Stimulated activated CD8-positive, alpha-beta memory T cell treated with anti-CD3 and anti-CD28 coated beads, Interleukin-4, amount 100 ng/mL, for 1 hour (primary cell): Measurements from ENCODE around the gene PRRX2.

Source experiments
- DNase-seq, 2 donors: peaks; one replicate each; pipeline ENCODE4 v3.0.0-alpha.2; 2020; ENCODE audit warnings: low read depth in 2 of 2, low spot score in 1 of 2

PRRX2 gene

DNA sequence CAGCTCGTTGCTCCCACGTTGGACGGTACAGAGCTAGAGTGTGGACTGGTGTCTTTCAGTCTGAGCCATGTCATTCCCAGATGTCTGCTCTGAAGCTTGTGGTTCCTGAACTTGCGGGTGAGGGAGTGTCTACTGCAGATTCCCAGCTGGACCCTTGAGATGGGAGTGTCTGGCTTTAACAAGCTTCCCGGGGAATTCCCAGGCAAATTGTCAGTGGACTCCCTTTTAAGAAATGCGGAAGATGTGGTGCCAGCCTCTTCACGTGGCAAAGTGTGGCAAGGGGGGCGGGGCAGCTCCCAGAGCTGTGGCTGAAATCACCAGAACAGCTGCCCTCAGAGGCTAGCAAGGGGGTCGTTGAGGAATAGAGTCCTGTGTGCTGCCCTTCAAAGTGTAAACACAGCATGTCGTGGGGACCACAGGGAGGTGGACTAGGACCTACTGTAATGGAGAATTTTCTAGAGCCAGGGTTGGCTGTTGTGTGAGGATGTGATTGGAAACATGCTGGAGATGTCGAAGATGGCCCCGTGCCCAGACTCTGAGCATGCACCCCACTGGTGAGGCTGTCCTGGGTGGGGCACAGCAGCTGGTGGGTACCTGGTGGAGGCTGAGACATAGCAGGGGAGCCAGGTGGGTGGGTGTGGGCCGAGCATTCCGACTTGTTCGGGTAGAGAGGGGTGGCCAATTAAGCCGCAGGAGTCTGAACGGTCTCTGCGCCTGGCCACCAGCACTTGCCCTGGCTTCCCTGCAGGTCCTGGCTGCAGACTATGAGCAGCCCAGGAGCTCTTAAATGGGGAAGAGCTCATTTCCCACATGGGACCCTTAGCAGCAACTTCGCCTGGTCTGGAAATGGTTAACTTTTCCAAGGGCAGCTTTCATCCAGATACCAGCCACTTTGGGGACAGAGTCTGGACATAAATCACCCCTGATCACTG, 37.4 kb downstream of the PRRX2 start:
- no peak for DNase-seq

DNA sequence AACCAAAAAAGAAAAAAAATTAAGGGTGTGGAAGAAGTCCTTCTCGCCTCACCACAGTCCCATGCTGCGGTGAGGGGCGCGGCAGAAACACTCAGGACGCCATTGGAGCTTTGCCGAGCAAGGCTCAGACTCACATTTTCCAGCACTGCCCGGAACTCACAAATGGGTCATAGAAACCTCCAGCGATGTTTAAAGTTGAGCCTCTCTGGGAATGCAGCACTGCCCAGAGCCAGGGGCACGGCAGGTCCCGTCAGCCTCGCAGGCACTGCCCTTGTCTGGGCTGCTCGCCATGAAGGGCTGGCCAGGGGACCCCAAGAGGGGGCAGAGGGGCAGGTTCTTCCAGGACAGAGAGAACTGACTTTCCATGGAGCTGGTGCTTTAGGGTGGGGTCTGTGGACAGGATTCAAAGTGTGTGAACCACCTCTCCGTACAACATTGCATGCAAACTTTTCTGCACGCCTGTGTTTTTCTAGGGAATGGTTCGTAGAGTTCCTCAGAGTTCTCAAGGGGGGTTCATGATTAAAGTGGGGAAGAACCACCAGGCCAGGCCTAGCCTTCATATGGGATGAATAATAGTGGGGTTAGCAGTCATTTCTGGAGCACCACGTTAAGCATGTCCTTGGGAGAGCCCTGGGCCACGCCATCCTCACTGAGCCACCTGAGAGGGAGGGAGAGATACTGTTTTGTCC, 38.4 kb downstream of the PRRX2 start:
- DNase-seq: no peak

- no peak for DNase-seq
These were observed 39.4 kb downstream of the PRRX2 start for GRCh38 chr9:129704807-129705206.

GRCh38 chr9:129708793-129709192, 43.3 kb downstream of the PRRX2 start:
- no peak for DNase-seq

DNA sequence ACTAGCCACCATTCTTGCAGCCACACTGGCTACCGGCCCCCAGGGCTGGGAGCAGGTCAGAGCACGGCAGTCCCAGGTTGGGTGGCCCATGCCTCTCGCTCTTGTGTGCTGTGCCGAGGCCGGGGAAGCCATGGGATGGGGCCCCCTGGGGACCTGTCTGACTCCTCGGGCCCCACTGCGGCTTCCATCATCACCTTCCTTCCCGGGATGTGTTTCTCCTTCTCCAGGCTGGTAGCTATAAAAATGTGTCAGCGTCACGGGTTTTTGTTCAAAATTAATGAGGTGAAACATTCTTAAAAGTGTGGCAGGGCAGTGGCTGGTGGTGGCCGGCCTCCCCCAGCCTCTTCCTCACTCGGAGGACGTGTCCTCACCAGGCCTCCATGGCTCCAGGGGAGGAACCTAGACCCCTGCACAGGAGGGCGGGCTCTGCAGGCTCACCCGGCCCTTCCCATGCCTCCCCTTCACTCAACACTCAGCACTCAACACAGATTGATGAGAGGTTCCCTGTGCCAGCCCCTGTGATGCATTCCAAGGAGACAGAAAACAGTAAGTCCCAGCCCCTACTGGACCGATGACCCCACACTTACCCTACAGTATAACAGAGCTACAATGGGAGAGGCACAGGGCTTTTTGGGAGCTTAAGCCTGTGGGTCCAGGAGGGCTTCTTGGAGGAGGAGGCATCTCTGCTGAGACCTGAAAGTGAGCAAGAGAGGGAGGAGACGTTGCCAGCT, 44.2 kb downstream of the PRRX2 start:
- DNase-seq: no peak

GRCh38 chr9:129710169-129710453, 44.7 kb downstream of the PRRX2 start:
- DNase-seq: no peak

GRCh38 chr9:129712634-129713401, 47.4 kb downstream of the PRRX2 start:
- DNase-seq: no peak

DNA sequence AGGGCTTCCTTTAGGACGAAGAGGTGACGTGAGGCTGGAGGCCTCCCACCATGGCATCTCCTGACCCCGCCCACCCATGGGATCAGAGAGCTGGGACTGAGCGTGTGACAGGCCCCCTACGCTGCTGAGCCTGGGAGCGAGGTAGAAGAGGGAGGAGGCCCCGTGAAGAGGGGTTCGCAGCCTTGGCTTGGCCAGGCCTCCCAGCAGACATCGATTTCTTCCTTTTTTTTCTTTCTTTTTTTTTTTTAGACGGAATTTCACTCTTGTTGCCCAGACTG, 47.9 kb downstream of the PRRX2 start:
- DNase-seq: no peak

GRCh38 chr9:129714511-129715061, 49.1 kb downstream of the PRRX2 start:
- no peak for DNase-seq

DNA sequence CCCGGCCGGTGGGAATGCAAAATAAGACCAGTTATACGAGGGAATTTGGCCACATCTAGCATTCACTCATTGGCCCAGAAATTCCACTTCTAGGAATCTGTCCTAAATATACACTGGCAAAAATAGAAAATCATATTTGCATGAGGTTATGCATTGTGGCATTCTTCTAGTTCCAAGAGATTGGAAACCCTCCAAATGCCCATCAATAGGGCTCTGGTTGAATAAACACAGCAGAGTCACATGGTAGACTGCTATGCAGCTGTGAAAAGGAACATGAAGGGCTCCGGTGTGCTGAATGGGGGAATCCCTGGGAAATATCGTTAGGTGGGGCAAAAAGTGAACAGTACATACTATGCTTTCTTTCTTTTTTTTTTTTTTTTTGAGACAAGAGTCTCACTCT, 50.6 kb downstream of the PRRX2 start:
- DNase-seq: no peak

GRCh38 chr9:129717991-129718390, 52.5 kb downstream of the PRRX2 start:
- no peak for DNase-seq

DNA sequence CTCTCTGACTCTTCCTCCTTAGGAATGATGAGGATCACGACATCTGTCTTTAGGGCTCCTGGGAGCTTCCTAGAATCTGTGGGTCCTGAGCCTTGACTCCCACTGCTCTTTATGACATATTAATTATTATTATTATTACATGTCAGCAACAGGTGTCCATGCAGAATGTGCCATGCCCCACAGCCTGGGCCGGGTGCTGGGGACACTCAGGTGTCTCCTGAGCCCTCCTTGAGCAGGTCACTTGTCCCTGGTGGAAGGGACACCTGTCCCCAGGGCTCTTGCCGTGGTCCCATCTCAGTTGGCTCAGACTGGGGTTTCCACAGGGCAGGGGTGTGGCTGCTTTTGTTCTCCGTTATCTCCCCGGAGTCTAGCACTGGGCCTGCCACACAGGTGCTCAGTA, 53.2 kb downstream of the PRRX2 start:
- no peak for DNase-seq

DNA sequence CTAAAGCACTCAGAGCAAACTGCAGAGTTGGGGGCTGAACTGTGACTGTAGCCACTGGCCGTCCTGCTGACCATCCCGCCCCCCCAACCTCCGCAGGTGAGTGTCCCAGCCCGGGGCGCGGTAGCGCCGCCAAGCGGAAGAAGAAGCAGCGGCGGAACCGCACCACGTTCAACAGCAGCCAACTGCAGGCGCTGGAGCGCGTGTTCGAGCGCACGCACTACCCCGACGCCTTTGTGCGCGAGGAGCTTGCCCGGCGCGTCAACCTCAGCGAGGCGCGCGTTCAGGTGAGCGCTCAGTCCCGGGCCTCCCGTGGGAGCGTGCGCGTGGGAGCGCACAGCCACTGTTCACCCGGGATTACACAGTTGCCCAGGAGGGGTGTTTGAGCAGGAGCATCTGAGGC, 53.7 kb downstream of the PRRX2 start:
- DNase-seq: no peak

- DNase-seq: no peak
These were observed 54.9 kb downstream of the PRRX2 start for GRCh38 chr9:129720181-129720864.

DNA sequence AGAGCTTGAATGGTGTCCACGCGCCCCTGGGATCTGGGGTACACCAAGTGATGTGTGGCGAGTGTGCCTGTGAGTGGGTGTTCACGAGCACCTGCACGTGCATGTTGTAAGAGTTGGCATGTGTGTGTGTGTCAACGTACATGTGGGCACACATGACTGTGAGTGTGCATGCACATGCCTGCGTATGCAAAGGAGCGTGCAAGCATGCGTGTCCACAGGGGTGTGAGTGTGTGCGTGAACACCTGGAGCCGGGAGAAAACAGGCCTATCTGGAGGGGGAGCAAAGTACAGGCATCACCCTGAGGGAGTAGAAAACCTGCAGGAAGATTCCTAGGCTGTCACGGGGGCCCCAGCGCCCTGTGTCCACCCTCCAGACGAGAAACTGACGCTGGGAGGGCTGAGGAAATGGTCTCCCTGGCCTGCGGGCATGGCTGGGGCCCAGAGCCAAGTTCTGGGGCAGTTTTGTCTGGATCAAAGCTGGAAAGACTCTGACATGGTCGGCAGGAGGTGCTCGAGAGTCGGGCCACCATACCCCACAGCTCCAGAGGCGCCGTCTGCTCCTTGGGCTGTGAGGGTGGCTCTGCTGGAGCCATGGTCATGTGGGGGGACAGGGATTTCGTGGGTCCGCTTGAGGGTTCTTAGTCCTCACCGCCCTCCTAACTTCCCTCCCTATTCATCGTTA, 55.6 kb downstream of the PRRX2 start:
- DNase-seq: no peak

DNA sequence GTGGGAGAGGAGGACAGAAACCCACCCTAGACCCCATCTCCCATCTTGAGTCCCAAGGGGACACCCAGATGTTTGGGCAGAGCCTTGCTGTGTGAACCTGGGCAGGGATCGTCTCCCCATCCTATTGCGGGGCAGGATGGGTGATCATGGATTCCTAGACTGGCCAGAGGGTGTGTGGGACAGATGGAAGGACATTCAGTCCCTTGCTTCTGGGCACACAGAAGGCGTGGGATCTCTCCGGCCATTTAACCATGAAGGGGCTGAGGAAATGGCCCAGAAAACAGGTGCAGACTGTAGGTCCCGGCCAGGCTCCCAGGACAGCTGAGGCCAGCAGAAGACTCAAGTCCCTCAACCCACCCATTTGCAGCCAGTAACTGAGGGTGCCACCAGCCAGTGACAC, 57.5 kb downstream of the PRRX2 start:
- no peak for DNase-seq

- no peak for DNase-seq
These were observed 59.2 kb downstream of the PRRX2 start for GRCh38 chr9:129724456-129725190.

- DNase-seq: no peak
These were observed 60.4 kb downstream of the PRRX2 start for GRCh38 chr9:129725795-129726251.
